H1 (cell line): ENCODE measurements around the gene DNASE1L1. TPM values are rescaled to one million over a fixed set of nuclear protein-coding genes. Genes with fewer than 3 reads are reported as not detected.

ENCODE experiments used
- JUN ChIP-seq: IDR thresholded peaks from 2 replicates; pipeline ENCODE4 v1.6.1; 2011; ENCODE audit warnings: low read depth, mild to moderate bottlenecking, improper control_type of control experiment, low read length
- POLR2A ChIP-seq, 2 experiments: IDR thresholded peaks; 1 replicate in 1 of 2; 2 replicates in 1 of 2; pipeline ENCODE4 v1.6.1; 2011; ENCODE audit warnings: low read depth in 2 of 2, low read length in 2 of 2, mild to moderate bottlenecking in 2 of 2; ENCODE audit errors: control extremely low read depth in 1 of 2
- SP4 ChIP-seq: IDR thresholded peaks from 2 replicates; pipeline ENCODE4 v1.6.1; 2012; ENCODE audit warnings: low read length, inconsistent platforms
- TAF1 ChIP-seq: IDR thresholded peaks from 2 replicates; pipeline ENCODE4 v1.6.1; 2011; ENCODE audit warnings: mild to moderate bottlenecking, low read depth, low read length
- TAF7 ChIP-seq: optimal IDR thresholded peaks from 2 replicates; pipeline ENCODE3; 2011; ENCODE audit warnings: low read depth, mild to moderate bottlenecking, inconsistent platforms, low read length, moderate library complexity, borderline replicate concordance
- polyA plus RNA-seq, 7 experiments: library from polyadenylated mRNA; depleted of rRNA in 3 of 7; stranded (reverse) in 5 of 7; unstranded in 2 of 7; fragments of >200 nt in 5 of 7; fragments of 200-250 nt in 2 of 7; gene quantifications; 1 replicate in 5 of 7; 2 replicates in 1 of 7; 4 replicates in 1 of 7; pipeline versions ENCODE4 v1.2.1 to v1.2.3, GENCODE V29; 2011 to 2013; ENCODE audit warnings: missing spikeins in 2 of 7, mixed read lengths in 2 of 7
- total RNA-seq: library from RNA; stranded (reverse); fragmentation: NEBNext Ultra II Directional; extraction: Animal tissue kit (Norgen Biotek cat#: 25700); gene quantifications from 2 replicates; pipeline ENCODE4 v1.2.1, GENCODE V29; 2021
- TF ChIP-seq, protein P1 (sequence below), 3 experiments: IDR thresholded peaks; 1 replicate in 2 of 3; 2 replicates in 1 of 3; pipeline versions ENCODE4 v1.5.1 to v1.6.1; 2011; ENCODE audit warnings: low read length in 3 of 3, mild to moderate bottlenecking in 3 of 3, inconsistent platforms in 2 of 3, low read depth in 1 of 3, moderate library complexity in 1 of 3; ENCODE audit not compliant: insufficient read depth in 1 of 3; ENCODE audit errors: control extremely low read depth in 1 of 3
- TF ChIP-seq, protein P2 (sequence below): fragments of 300-600 bp; sonication (generic); IDR thresholded peaks from 2 replicates; pipeline ENCODE4 v1.7.1; 2012; ENCODE audit warnings: low read length, moderate library complexity, mild to moderate bottlenecking, inconsistent platforms; ENCODE audit not compliant: insufficient replicate concordance

The DNASE1L1 gene
- total and polyA plus RNA-seq, 2 of the 8 experiments (the other 6 are each of a cell fraction or from before 2014, with no cell fraction given) = 8.7 to 30.0 TPM

DNA sequence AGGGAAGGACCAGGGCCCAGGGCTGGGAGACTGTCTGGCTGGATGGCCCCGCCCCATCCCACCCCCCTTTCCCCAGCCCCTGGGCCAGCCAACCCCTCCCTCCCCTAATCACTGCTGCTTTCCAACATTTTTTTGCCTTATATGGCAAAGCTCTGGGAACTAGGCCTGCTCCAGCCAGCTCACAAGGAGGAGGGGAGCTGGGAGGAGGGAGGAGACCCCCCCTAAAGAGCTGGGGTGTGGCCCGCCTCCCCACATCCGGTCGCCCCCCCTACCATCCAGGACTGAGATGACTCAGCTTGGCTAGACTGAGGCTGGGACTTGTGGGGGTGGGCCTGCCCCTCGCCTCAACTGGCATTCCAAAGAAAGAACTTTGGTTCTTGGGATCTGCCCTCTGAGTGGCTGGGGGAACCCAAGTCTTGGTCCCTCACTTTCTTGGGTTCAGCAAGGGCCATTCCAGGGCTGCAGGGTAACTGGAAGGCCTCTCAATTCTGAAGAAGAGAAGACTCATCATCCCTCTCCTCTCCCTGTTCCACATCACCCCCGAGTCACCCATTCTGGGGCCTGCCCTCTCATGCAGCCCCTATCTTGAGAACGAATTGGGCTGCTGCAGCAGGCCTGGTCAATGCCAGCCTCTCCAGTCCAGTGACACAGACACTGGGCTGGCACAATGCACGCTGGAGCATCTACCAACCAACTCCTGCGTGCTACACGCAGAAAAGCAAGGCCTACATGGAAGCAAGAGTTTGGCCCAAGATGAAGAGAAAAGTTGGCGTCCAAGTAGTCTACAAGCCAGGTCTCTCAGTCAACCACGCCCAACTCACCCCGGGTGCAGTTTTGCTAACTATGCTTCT is 39.4 kb downstream of the DNASE1L1 start (continued):
- TF ChIP-seq, protein P1, sequence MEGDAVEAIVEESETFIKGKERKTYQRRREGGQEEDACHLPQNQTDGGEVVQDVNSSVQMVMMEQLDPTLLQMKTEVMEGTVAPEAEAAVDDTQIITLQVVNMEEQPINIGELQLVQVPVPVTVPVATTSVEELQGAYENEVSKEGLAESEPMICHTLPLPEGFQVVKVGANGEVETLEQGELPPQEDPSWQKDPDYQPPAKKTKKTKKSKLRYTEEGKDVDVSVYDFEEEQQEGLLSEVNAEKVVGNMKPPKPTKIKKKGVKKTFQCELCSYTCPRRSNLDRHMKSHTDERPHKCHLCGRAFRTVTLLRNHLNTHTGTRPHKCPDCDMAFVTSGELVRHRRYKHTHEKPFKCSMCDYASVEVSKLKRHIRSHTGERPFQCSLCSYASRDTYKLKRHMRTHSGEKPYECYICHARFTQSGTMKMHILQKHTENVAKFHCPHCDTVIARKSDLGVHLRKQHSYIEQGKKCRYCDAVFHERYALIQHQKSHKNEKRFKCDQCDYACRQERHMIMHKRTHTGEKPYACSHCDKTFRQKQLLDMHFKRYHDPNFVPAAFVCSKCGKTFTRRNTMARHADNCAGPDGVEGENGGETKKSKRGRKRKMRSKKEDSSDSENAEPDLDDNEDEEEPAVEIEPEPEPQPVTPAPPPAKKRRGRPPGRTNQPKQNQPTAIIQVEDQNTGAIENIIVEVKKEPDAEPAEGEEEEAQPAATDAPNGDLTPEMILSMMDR (IDR thresholded peaks at IDR 0.05; ENCODE audit: control extremely low read depth in 1 of 3, insufficient read depth in 1 of 3, low read depth in 1 of 3, low read length in 3 of 3) = no peak
- TF ChIP-seq, protein P2, sequence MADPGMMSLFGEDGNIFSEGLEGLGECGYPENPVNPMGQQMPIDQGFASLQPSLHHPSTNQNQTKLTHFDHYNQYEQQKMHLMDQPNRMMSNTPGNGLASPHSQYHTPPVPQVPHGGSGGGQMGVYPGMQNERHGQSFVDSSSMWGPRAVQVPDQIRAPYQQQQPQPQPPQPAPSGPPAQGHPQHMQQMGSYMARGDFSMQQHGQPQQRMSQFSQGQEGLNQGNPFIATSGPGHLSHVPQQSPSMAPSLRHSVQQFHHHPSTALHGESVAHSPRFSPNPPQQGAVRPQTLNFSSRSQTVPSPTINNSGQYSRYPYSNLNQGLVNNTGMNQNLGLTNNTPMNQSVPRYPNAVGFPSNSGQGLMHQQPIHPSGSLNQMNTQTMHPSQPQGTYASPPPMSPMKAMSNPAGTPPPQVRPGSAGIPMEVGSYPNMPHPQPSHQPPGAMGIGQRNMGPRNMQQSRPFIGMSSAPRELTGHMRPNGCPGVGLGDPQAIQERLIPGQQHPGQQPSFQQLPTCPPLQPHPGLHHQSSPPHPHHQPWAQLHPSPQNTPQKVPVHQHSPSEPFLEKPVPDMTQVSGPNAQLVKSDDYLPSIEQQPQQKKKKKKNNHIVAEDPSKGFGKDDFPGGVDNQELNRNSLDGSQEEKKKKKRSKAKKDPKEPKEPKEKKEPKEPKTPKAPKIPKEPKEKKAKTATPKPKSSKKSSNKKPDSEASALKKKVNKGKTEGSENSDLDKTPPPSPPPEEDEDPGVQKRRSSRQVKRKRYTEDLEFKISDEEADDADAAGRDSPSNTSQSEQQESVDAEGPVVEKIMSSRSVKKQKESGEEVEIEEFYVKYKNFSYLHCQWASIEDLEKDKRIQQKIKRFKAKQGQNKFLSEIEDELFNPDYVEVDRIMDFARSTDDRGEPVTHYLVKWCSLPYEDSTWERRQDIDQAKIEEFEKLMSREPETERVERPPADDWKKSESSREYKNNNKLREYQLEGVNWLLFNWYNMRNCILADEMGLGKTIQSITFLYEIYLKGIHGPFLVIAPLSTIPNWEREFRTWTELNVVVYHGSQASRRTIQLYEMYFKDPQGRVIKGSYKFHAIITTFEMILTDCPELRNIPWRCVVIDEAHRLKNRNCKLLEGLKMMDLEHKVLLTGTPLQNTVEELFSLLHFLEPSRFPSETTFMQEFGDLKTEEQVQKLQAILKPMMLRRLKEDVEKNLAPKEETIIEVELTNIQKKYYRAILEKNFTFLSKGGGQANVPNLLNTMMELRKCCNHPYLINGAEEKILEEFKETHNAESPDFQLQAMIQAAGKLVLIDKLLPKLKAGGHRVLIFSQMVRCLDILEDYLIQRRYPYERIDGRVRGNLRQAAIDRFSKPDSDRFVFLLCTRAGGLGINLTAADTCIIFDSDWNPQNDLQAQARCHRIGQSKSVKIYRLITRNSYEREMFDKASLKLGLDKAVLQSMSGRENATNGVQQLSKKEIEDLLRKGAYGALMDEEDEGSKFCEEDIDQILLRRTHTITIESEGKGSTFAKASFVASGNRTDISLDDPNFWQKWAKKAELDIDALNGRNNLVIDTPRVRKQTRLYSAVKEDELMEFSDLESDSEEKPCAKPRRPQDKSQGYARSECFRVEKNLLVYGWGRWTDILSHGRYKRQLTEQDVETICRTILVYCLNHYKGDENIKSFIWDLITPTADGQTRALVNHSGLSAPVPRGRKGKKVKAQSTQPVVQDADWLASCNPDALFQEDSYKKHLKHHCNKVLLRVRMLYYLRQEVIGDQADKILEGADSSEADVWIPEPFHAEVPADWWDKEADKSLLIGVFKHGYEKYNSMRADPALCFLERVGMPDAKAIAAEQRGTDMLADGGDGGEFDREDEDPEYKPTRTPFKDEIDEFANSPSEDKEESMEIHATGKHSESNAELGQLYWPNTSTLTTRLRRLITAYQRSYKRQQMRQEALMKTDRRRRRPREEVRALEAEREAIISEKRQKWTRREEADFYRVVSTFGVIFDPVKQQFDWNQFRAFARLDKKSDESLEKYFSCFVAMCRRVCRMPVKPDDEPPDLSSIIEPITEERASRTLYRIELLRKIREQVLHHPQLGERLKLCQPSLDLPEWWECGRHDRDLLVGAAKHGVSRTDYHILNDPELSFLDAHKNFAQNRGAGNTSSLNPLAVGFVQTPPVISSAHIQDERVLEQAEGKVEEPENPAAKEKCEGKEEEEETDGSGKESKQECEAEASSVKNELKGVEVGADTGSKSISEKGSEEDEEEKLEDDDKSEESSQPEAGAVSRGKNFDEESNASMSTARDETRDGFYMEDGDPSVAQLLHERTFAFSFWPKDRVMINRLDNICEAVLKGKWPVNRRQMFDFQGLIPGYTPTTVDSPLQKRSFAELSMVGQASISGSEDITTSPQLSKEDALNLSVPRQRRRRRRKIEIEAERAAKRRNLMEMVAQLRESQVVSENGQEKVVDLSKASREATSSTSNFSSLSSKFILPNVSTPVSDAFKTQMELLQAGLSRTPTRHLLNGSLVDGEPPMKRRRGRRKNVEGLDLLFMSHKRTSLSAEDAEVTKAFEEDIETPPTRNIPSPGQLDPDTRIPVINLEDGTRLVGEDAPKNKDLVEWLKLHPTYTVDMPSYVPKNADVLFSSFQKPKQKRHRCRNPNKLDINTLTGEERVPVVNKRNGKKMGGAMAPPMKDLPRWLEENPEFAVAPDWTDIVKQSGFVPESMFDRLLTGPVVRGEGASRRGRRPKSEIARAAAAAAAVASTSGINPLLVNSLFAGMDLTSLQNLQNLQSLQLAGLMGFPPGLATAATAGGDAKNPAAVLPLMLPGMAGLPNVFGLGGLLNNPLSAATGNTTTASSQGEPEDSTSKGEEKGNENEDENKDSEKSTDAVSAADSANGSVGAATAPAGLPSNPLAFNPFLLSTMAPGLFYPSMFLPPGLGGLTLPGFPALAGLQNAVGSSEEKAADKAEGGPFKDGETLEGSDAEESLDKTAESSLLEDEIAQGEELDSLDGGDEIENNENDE = peak; percentile 39
- TF ChIP-seq TAF7 (peak; percentile 86), JUN (0 out of 2 replicates have a peak, but pooled peaks have one; percentile 4), TAF1 (peak; percentile 80), SP4 (0 out of 2 replicates have a peak, but pooled peaks have one; percentile 8), POLR2A (IDR thresholded peaks at IDR 0.05; ENCODE audit: control extremely low read depth in 1 of 2, low read depth in 2 of 2, low read length in 2 of 2) (peak in 1 of 2 experiments; percentile 78; a peak in 2 of 3 replicates)
